Measurements from ENCODE around the gene ARMH3.

GRCh38 chr10:101902032-101902819 lies 153.7 kb downstream of the ARMH3 start:
- no peak for TF ChIP-seq TAF1 (IDR thresholded peaks at IDR 0.05; ENCODE audit: borderline replicate concordance, insufficient read depth, low read length)
- TF ChIP-seq, protein P1, sequence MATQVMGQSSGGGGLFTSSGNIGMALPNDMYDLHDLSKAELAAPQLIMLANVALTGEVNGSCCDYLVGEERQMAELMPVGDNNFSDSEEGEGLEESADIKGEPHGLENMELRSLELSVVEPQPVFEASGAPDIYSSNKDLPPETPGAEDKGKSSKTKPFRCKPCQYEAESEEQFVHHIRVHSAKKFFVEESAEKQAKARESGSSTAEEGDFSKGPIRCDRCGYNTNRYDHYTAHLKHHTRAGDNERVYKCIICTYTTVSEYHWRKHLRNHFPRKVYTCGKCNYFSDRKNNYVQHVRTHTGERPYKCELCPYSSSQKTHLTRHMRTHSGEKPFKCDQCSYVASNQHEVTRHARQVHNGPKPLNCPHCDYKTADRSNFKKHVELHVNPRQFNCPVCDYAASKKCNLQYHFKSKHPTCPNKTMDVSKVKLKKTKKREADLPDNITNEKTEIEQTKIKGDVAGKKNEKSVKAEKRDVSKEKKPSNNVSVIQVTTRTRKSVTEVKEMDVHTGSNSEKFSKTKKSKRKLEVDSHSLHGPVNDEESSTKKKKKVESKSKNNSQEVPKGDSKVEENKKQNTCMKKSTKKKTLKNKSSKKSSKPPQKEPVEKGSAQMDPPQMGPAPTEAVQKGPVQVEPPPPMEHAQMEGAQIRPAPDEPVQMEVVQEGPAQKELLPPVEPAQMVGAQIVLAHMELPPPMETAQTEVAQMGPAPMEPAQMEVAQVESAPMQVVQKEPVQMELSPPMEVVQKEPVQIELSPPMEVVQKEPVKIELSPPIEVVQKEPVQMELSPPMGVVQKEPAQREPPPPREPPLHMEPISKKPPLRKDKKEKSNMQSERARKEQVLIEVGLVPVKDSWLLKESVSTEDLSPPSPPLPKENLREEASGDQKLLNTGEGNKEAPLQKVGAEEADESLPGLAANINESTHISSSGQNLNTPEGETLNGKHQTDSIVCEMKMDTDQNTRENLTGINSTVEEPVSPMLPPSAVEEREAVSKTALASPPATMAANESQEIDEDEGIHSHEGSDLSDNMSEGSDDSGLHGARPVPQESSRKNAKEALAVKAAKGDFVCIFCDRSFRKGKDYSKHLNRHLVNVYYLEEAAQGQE (IDR thresholded peaks at IDR 0.05; ENCODE audit: insufficient read depth in 1 of 2, low read depth in 2 of 2, low read length in 2 of 2) = no peak

Measured in PFSK-1 (cell line).